PC-9 (cell line): ENCODE measurements around the gene MARK1. TPM values are rescaled to one million over a fixed set of nuclear protein-coding genes. Genes with fewer than 3 reads are reported as not detected.

Experiments
- BruUV-seq: library from RNA; stranded (reverse); fragments of 400-500 nt; replicated peaks from 2 replicates; lab custom pipeline; 2021; lab: Mats Ljungman, UMichigan
- CTCF ChIA-PET: fragments of 300-600 bp; sonication (Branson Sonifier 250); formaldehyde crosslinking; loops from one replicate; lab custom pipeline; 2022; ENCODE audit warnings: antibody characterized with exemption; lab: Charles Lee
- POLR2A ChIA-PET: fragments of 300-600 bp; sonication (Branson Sonifier 250); formaldehyde crosslinking; loops from one replicate; lab custom pipeline; 2022; ENCODE audit warnings: antibody characterized with exemption; ENCODE audit not compliant: unreplicated experiment; lab: Charles Lee
- DNase-seq, 2 experiments: peaks; one replicate each; pipeline versions ENCODE4 v3.0.0 to v3.0.0-alpha.2; 2015 to 2022; ENCODE audit warnings: mixed read lengths in 1 of 2
- H2AFZ ChIP-seq: fragments of 200-600 bp; sonication (generic); 2 replicates; pipeline ENCODE4 v1.8.1; 2017; ENCODE audit warnings: antibody characterized with exemption
- H3F3A ChIP-seq: fragments of 200-600 bp; sonication (generic); 2 replicates; pipeline ENCODE4 v1.8.1; 2017; ENCODE audit warnings: antibody characterized with exemption, mild to moderate bottlenecking, low read depth; ENCODE audit not compliant: insufficient read depth
- H3K27ac ChIP-seq: fragments of 200-600 bp; sonication (generic); 2 replicates; pipeline ENCODE4 v1.6.1; 2016; ENCODE audit warnings: mixed run types
- H3K27me3 ChIP-seq: fragments of 200-600 bp; sonication (generic); 2 replicates; pipeline ENCODE4 v1.6.1; 2016; ENCODE audit warnings: low read depth, mixed run types; ENCODE audit not compliant: insufficient read depth
- H3K36me3 ChIP-seq: fragments of 200-600 bp; sonication (generic); 2 replicates; pipeline ENCODE4 v1.6.1; 2016; ENCODE audit warnings: low read depth, mixed run types
- H3K4me1 ChIP-seq: fragments of 200-600 bp; sonication (generic); replicated peaks from 2 replicates; pipeline ENCODE4 v1.6.1; 2016; ENCODE audit warnings: mixed run types; ENCODE audit not compliant: insufficient read depth
- H3K4me2 ChIP-seq: fragments of 200-600 bp; sonication (generic); 2 replicates; pipeline ENCODE4 v1.6.1; 2017; ENCODE audit warnings: mixed run types
- H3K4me3 ChIP-seq: fragments of 200-600 bp; sonication (generic); 2 replicates; pipeline ENCODE4 v1.6.1; 2016; ENCODE audit warnings: mixed run types
- H3K79me2 ChIP-seq: fragments of 200-600 bp; sonication (generic); 2 replicates; pipeline ENCODE4 v1.6.1; 2017; ENCODE audit warnings: low read depth, mixed run types
- H3K9me2 ChIP-seq: fragments of 200-600 bp; sonication (generic); 2 replicates; pipeline ENCODE4 v1.8.1; 2017; ENCODE audit warnings: mild to moderate bottlenecking; ENCODE audit not compliant: insufficient read depth
- H3K9me3 ChIP-seq: fragments of 200-600 bp; sonication (generic); 2 replicates; pipeline ENCODE4 v1.8.1; 2016; ENCODE audit warnings: low read depth; ENCODE audit not compliant: insufficient read depth
- H4K20me1 ChIP-seq: fragments of 200-600 bp; sonication (generic); 2 replicates; pipeline ENCODE4 v1.8.1; 2017; ENCODE audit not compliant: insufficient read depth
- EZH2 ChIP-seq: fragments of 200-600 bp; sonication (generic); IDR thresholded peaks from 2 replicates; pipeline ENCODE4 v1.8.0; 2017; ENCODE audit warnings: antibody characterized with exemption, low read depth
- intact Hi-C: fragments of 100-400 bp; cut with micrococcal nuclease; formaldehyde crosslinking; loops from one replicate; pipeline ENCODE4 v1.10.0; 2022; ENCODE audit not compliant: unreplicated experiment
- total RNA-seq: library from RNA; stranded (reverse); gene quantifications from 2 replicates; pipeline ENCODE4 v1.2.3, GENCODE V29; 2021
- TF ChIP-seq, protein P1 (sequence below): fragments of 200-600 bp; sonication (generic); conservative IDR thresholded peaks from 2 replicates; pipeline ENCODE4 v1.6.1; 2017; ENCODE audit warnings: mixed run types, antibody characterized with exemption, mild to moderate bottlenecking, moderate library complexity

MARK1 gene
- total RNA-seq, 1 experiment from 2014 or later: 1.9 TPM

DNA sequence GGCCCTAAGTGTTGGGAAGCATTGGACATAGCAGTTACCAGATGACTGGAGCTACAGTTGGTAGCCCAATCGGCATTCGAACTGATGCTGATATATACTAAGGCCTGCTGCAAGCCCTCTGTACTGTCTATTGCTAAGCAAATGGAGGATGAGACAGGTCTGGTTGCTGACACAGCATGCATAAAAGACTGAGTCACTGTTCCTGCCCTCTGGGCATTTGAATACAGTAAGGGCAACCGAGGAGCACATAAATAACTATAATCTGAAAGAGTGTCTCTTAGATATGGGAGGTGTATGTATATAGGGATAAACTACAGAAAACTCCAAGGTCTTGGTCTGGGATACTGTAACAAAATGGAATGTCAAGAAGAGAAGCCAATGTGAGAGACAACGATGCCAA lies 16.8 kb upstream of the MARK1 start:
- Histone ChIP-seq H3K4me3 (no peak overlapping the region), H3K27me3 (no peaks in the 10 kb centered on the region), H3K36me3 (no peaks in the 10 kb centered on the region), H3K4me2 (peak overlapping the region; percentile 18), H3K9me2 (no peaks in the 10 kb centered on the region), H3F3A (peaks cover 4% of the 10 kb centered on the region), H3K79me2 (no peaks in the 10 kb centered on the region), H3K27ac (no peak overlapping the region), H4K20me1 (no peaks in the 10 kb centered on the region), H3K4me1 (peaks cover 11% of the 10 kb centered on the region), H2AFZ (peak overlapping the region; percentile 8; the same call in 1 of the 2 replicates), H3K9me3 (no peaks in the 10 kb centered on the region)
- TF ChIP-seq, protein P1, sequence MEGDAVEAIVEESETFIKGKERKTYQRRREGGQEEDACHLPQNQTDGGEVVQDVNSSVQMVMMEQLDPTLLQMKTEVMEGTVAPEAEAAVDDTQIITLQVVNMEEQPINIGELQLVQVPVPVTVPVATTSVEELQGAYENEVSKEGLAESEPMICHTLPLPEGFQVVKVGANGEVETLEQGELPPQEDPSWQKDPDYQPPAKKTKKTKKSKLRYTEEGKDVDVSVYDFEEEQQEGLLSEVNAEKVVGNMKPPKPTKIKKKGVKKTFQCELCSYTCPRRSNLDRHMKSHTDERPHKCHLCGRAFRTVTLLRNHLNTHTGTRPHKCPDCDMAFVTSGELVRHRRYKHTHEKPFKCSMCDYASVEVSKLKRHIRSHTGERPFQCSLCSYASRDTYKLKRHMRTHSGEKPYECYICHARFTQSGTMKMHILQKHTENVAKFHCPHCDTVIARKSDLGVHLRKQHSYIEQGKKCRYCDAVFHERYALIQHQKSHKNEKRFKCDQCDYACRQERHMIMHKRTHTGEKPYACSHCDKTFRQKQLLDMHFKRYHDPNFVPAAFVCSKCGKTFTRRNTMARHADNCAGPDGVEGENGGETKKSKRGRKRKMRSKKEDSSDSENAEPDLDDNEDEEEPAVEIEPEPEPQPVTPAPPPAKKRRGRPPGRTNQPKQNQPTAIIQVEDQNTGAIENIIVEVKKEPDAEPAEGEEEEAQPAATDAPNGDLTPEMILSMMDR: no peak
- TF ChIP-seq EZH2: no peak
- POLR2A ChIA-PET: no interaction called here
- intact Hi-C loops: no loop called here
- no TSS peak for BruUV-seq
- peak; percentile 40 to 73 for DNase-seq
- CTCF ChIA-PET: no interaction called here

DNA sequence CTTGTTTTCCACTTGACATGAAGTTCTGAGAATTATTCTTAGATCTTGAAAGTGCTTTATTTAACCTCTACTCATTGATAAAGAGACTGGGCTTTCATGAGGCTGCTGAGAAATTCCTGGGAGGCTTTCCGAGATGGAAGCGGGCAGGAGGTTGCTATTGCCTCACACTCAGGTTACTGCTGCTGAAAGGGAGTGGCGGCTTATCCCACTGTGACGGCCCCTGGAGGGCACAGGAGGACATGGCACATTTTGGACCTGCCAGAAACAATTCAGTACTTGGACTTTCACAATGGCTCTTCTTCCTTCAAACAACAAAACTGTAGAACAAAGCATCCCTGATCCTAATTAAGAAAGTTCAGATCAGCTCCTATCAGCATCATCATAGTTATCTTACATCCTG lies 16.2 kb upstream of the MARK1 start:
- Histone ChIP-seq H4K20me1 (no peaks in the 10 kb centered on the region), H3K79me2 (no peaks in the 10 kb centered on the region), H3K36me3 (no peaks in the 10 kb centered on the region), H3K9me2 (no peaks in the 10 kb centered on the region), H3K27ac (no peak overlapping the region), H3K4me2 (peak overlapping the region; percentile 18), H3K4me3 (no peak overlapping the region), H3K4me1 (peaks cover 11% of the 10 kb centered on the region), H3K9me3 (no peaks in the 10 kb centered on the region), H3K27me3 (no peaks in the 10 kb centered on the region), H3F3A (peaks cover 5% of the 10 kb centered on the region), H2AFZ (no peak overlapping the region)
- POLR2A ChIA-PET: no interaction called here
- TF ChIP-seq EZH2: no peak
- TF ChIP-seq, protein P1: no peak
- DNase-seq: peak in 1 of 2 experiments; percentile 19
- no TSS peak for BruUV-seq
- intact Hi-C loops: no loop called here
- CTCF ChIA-PET: no interaction called here

DNA sequence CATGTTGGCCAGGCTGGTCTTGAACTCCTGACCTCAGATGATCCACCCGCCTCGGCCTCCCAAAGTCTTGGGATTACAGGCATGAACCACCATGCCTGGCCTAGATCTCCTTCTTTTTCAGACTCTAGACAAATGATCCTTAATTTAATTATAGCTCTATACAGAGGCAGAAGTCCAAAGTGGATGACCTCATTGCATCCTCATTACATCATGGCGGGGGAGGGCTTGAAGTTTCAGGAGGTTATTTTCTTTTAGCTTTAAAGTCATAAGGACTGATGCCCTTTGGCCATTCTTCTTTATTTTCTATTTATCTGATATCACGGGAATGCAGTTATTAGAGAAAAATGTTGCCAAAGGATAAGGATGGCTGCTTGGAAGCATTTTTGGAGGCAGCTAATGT lies 14.1 kb upstream of the MARK1 start:
- H3F3A ChIP-seq: peaks cover 5% of the 10 kb centered on the region
- H4K20me1 ChIP-seq: no peaks in the 10 kb centered on the region
- POLR2A ChIA-PET: interaction anchor here (0.6 kb wide), 1 partner anchor 153 kb away, joined by 7 read pairs; no protein-coding TSS in a partner anchor
- no peaks in the 10 kb centered on the region for H3K36me3 ChIP-seq
- BruUV-seq: no TSS peak
- H2AFZ ChIP-seq: no peak overlapping the region
- intact Hi-C loops: no loop called here
- H3K27me3 ChIP-seq: no peaks in the 10 kb centered on the region
- H3K9me3 ChIP-seq: no peaks in the 10 kb centered on the region
- no peak overlapping the region for H3K4me2 ChIP-seq
- CTCF ChIA-PET: interaction anchor here (0.5 kb wide), 1 partner anchor 219 kb away, joined by 14 read pairs; no protein-coding TSS in a partner anchor
- no peaks in the 10 kb centered on the region for H3K79me2 ChIP-seq
- H3K9me2 ChIP-seq: no peaks in the 10 kb centered on the region
- TF ChIP-seq, protein P1: no peak
- no peak for TF ChIP-seq EZH2
- no peak overlapping the region for H3K4me3 ChIP-seq
- peaks cover 11% of the 10 kb centered on the region for H3K4me1 ChIP-seq
- no peak for DNase-seq
- H3K27ac ChIP-seq: no peak overlapping the region
